Transverse colon (tissue), 4 donors: Measurements from ENCODE around the gene KRTAP10-2. TPM values are rescaled to one million over a fixed set of nuclear protein-coding genes. Genes with fewer than 3 reads are reported as not detected.
"Not testable (repeated sequence)": the region's sequence is repeated elsewhere in the genome, so short reads cannot be mapped to it uniquely, and the experiment has no call there.

Experiments
- DNase-seq: peaks from one replicate; pipeline ENCODE4 v3.0.0-alpha.2; 2019
- H3K27ac ChIP-seq, 4 donors: fragments of 200-600 bp; sonication (generic); 2 replicates each; pipeline ENCODE4 v1.5.1; 2016 to 2018; ENCODE audit warnings: inconsistent platforms in 4 of 4
- H3K27me3 ChIP-seq: fragments of 200-600 bp; sonication (generic); 2 replicates; pipeline ENCODE4 v1.5.1; 2017; ENCODE audit warnings: inconsistent platforms
- H3K36me3 ChIP-seq, 4 donors: fragments of 200-600 bp; sonication (generic); 2 replicates each; pipeline ENCODE4 v1.5.1; 2017 to 2019; ENCODE audit warnings: inconsistent platforms in 4 of 4
- H3K4me1 ChIP-seq, 4 donors: fragments of 200-600 bp; sonication (generic); 2 replicates each; pipeline ENCODE4 v1.5.1; 2017 to 2020; ENCODE audit warnings: inconsistent platforms in 4 of 4
- H3K4me3 ChIP-seq, 4 donors: fragments of 200-600 bp; sonication (generic); 1 replicate in 1 of 4; 2 replicates in 3 of 4; pipeline versions ENCODE4 v1.5.1 to v1.6.1; 2017 to 2019; ENCODE audit warnings: inconsistent platforms in 4 of 4
- H3K9me3 ChIP-seq, 2 donors: fragments of 200-600 bp; sonication (generic); 2 replicates each; pipeline ENCODE4 v1.5.1; 2017 to 2019; ENCODE audit warnings: inconsistent platforms in 2 of 2
- EP300 ChIP-seq: sonication (generic); formaldehyde crosslinking; IDR thresholded peaks from one replicate; pipeline ENCODE4 v1.6.1; 2017; ENCODE audit warnings: antibody characterized with exemption, low read depth
- POLR2A ChIP-seq: fragments of 450-650 bp; IDR thresholded peaks from one replicate; pipeline ENCODE4 v1.6.1; 2016; ENCODE audit warnings: antibody characterized with exemption, mild to moderate bottlenecking, moderate library complexity
- POLR2AphosphoS5 ChIP-seq, 3 donors: sonication (generic); formaldehyde crosslinking; IDR thresholded peaks; one replicate each; pipeline ENCODE4 v1.6.1; 2016; ENCODE audit warnings: antibody characterized with exemption in 3 of 3
- WGBS, 2 donors: methylation state at CpG; one replicate each; pipeline ENCODE4 v1.1.5; 2018; ENCODE audit warnings: low coverage in 1 of 2; 5-methylcytosine and 5-hydroxymethylcytosine counted together
- in situ Hi-C, 4 donors: fragments of 200-750 bp; cut with MboI; loops; one replicate each; pipeline versions ENCODE4 v1.15.0 to v1.15.1; 2017; ENCODE audit warnings: low sequenced_read_pairs in 3 of 4, low pct_ligation_motif_present in 1 of 4, low pct_unique_long_range_greater_than_20kb in 1 of 4
- intact Hi-C: fragments of 100-400 bp; cut with DNase I; formaldehyde crosslinking; loops from one replicate; pipeline ENCODE4 v1.15.1; 2023; ENCODE audit warnings: low total_unique reads
- total RNA-seq, 4 donors: library from RNA; depleted of rRNA; stranded (reverse); fragments of >200 nt; gene quantifications; one replicate each; pipeline ENCODE4 v1.1.0, GENCODE V29; 2016
- TF ChIP-seq, protein P1 (sequence below), 5 experiments: fragments of 200-600 bp in 3 of 5; fragments of 450-650 bp in 2 of 5; sonication (generic) in 3 of 5; IDR thresholded peaks; 1 replicate in 2 of 5; 2 replicates in 3 of 5; pipeline ENCODE4 v1.5.1; 2016 to 2017; ENCODE audit warnings: antibody characterized with exemption in 5 of 5, inconsistent platforms in 3 of 5, mild to moderate bottlenecking in 2 of 5, moderate library complexity in 1 of 5

The KRTAP10-2 gene
- total RNA-seq, 4 donors from 2014 or later, result not detected

DNA sequence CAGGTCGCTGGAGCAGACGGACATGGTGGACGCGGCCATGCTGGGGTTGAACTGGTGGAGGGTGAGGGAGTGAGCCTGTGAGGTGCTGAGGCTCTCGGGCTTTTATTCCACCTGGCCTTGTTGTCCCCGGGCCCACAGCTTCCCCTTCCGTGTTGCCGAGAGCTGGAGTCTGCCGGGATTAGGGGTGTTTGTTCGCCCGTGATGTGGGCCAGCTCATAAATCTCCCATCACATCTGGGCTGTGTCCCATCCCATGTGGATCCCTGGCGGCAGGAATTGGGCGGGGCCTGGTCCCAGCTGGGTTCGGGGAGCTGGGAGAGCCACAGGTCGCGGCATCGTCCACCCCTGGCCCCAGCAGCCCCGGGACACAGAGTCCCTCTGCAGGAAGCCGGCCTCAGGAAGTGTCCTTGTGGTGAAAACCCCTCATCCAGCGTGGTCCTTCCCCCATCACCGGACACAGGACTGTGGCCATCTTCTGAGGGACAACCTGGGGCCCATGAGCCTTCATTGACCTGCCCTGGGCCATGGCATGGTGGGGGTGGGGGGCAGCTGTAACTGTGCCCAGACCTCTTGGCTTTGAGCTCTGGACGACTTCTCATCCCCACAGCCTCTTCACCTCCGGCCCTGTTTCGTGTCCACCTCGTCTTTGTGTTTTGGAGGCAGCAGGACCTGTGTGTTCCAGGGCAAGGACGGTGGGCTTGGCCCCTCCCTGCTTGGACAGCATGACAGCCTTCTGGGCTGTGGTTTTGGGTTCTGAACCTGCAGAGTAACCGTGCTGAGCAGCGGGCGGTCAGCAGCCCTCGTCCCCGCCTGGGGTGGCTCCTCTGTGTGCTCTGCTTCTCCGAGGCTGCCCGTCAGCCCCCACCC, 41.4 kb upstream of the KRTAP10-2 start, which contains the start of gene KRTAP10-6:
KRTAP10-6 (minus strand) TSS at position 60 of the 866 bp plus-strand sequence; CDS start at position 39, 21 bp downstream.
- H3K27me3 ChIP-seq, result peaks cover 44% of the 10 kb centered on the region
- H3K27ac ChIP-seq, result no peak within 1 kb of the TSS
- intact Hi-C loops, result no loop called here
- no peak for DNase-seq
- no peak within 1 kb of the TSS for H3K4me3 ChIP-seq
- H3K4me1 ChIP-seq, result no peaks in the 10 kb centered on the region
- 64% methylated on average over 31 of the region's 33 CpGs; no CpG with 5 or more reads in 1 of the 2 donors for WGBS, 2 donors
- no peak for TF ChIP-seq EP300
- TF ChIP-seq POLR2AphosphoS5 (IDR thresholded peaks at IDR 0.05), result no peak
- TF ChIP-seq, protein P1, sequence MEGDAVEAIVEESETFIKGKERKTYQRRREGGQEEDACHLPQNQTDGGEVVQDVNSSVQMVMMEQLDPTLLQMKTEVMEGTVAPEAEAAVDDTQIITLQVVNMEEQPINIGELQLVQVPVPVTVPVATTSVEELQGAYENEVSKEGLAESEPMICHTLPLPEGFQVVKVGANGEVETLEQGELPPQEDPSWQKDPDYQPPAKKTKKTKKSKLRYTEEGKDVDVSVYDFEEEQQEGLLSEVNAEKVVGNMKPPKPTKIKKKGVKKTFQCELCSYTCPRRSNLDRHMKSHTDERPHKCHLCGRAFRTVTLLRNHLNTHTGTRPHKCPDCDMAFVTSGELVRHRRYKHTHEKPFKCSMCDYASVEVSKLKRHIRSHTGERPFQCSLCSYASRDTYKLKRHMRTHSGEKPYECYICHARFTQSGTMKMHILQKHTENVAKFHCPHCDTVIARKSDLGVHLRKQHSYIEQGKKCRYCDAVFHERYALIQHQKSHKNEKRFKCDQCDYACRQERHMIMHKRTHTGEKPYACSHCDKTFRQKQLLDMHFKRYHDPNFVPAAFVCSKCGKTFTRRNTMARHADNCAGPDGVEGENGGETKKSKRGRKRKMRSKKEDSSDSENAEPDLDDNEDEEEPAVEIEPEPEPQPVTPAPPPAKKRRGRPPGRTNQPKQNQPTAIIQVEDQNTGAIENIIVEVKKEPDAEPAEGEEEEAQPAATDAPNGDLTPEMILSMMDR (IDR thresholded peaks at IDR 0.05), result no peak
- TF ChIP-seq POLR2A, result no peak
- in situ Hi-C loops, result loop anchor here in 2 of 4 donors (25.0 kb wide), 1 partner anchor 95 kb away; the partner anchor contains the start of genes KRTAP10-12 (in 2 of the 2) and KRTAP12-1 (in 2 of the 2)
- H3K36me3 ChIP-seq, result no peaks in the 10 kb centered on the region
- H3K9me3 ChIP-seq, result no peaks in the 10 kb centered on the region

DNA sequence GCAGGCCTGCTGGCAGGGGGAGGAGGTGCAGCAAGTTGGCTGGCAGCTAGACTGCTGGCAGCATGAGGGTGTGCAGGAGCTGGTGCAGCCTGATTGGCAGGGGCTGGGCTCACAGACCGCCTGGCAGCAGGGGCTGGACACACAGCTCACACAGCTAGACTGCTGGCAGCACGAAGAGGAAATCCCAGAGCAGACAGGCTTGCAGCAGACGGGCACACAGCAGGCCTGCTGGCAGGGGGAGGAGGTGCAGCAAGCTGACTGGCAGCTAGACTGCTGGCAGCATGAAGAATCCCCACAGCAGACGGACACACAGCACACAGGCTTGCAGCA, 40.5 kb upstream of the KRTAP10-2 start:
- H3K27ac ChIP-seq, DNase-seq, H3K9me3 ChIP-seq, intact Hi-C loops, H3K36me3 ChIP-seq, H3K4me1 ChIP-seq, H3K4me3 ChIP-seq: not testable (repeated sequence)
- in situ Hi-C loops, result loop anchor here in 2 of 4 donors (25.0 kb wide), 1 partner anchor 96 kb away; the partner anchor contains the start of genes KRTAP10-12 (in 2 of the 2) and KRTAP12-1 (in 2 of the 2)
- WGBS, 2 donors, result 20% methylated on average over 2 of the region's 4 CpGs; no CpG with 5 or more reads in 1 of the 2 donors
- peaks cover 44% of the 10 kb centered on the region for H3K27me3 ChIP-seq

DNA sequence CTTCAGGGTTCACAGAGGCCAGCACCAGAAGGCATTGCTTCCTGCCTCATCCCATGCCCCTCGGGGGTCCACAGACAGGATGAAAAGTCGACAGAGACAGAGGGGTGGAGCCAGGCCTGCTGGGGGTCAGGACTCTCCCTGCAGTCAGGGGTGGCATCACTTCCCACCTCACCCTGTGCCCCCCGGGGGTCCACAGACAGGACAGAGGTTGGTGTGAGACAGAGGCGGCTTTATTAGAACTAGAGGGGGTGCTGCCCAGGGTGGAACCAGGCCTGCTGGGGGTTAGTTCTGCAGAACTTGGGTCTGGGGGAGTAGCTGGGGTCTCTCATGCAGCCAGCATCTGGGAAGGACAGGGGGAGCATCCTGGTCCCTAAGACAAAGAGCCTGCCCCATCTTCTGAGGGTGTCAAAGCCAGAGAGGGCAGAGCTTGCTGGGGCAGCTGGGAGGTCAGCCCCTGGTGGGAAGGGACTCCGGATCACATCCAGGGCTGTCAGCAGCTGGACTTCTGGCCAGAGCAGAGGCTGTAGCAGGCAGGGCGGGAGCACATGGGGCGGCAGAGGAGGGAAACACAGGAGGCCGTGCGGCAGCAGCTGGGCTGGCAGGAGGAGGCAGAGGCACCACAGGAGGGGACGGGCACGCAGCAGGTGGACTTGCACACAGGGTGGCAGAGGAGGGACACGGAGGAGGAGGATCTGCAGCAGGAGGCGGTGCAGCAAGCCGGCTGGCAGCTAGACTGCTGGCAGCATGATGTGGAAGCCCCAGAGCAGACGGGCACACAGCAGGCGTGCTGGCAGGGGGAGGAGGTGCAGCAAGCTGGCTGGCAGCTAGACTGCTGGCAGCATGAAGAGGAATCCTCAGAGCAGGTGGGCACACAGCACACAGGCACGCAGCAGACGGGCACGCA, 39.8 kb upstream of the KRTAP10-2 start:
- in situ Hi-C loops, result loop anchor here in 2 of 4 donors (25.0 kb wide), 1 partner anchor 96 kb away; the partner anchor contains the start of genes KRTAP10-12 (in 2 of the 2) and KRTAP12-1 (in 2 of the 2)
- WGBS, 2 donors, result 33% methylated on average over 18 of the region's 19 CpGs; no CpG with 5 or more reads in 1 of the 2 donors

DNA sequence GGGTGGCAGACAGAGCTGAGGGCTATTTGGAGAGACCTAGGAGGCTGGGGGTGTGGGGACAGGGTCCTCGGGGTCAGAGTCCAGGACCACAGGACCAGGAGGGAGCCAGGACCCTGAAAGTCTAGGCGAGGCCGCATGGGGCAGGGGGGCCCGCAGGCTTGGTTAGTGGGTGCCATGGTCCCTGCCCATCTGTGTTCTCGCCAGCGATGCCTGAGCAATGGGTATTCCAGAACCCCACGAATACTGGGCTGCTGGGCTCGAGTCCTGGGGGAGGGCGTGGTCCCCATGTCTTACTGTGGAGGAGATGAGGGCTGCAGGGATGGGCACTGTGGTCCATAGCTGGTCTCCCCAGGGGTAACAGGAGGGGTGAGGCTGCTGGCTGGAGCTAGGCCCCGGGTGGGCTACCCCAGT, 39.0 kb upstream of the KRTAP10-2 start:
- TF ChIP-seq, protein P1 (IDR thresholded peaks at IDR 0.05), result no peak
- TF ChIP-seq EP300 (no peak), POLR2A (no peak), POLR2AphosphoS5 (IDR thresholded peaks at IDR 0.05) (no peak)
- intact Hi-C loops, result no loop called here
- DNase-seq, result no peak
- in situ Hi-C loops, result loop anchor here in 2 of 4 donors (25.0 kb wide), 1 partner anchor 97 kb away; the partner anchor contains the start of genes KRTAP10-12 (in 2 of the 2) and KRTAP12-1 (in 2 of the 2)
- H3K4me1 ChIP-seq, result no peaks in the 10 kb centered on the region
- H3K27ac ChIP-seq, result no peak overlapping the region
- 66% methylated on average over 9 of the region's 10 CpGs; no CpG with 5 or more reads in 1 of the 2 donors for WGBS, 2 donors
- no peaks in the 10 kb centered on the region for H3K36me3 ChIP-seq
- peaks cover 56% of the 10 kb centered on the region for H3K27me3 ChIP-seq
- no peaks in the 10 kb centered on the region for H3K9me3 ChIP-seq
- H3K4me3 ChIP-seq, result no peak overlapping the region

More for the DNA sequence above, 39.8 kb upstream of the KRTAP10-2 start:
- H3K4me1 ChIP-seq, H3K4me3 ChIP-seq, intact Hi-C loops, DNase-seq, H3K27ac ChIP-seq, H3K36me3 ChIP-seq, H3K9me3 ChIP-seq: not testable (repeated sequence)
- peaks cover 49% of the 10 kb centered on the region for H3K27me3 ChIP-seq
